Esophagus squamous epithelium (tissue), 4 donors: ENCODE results near the gene COL26A1.

Experiments
- POLR2A ChIP-seq, 4 donors: fragments of 450-650 bp; IDR thresholded peaks; one replicate each; pipeline ENCODE4 v1.6.1; 2017; ENCODE audit warnings: antibody characterized with exemption in 4 of 4, mild to moderate bottlenecking in 4 of 4, moderate library complexity in 3 of 4
- TF ChIP-seq, protein P1 (sequence below), 6 experiments: fragments of 450-650 bp in 4 of 6; fragments of 200-600 bp in 2 of 6; sonication (generic) in 2 of 6; IDR thresholded peaks; one replicate each; pipeline ENCODE4 v1.5.1; 2016 to 2019; ENCODE audit warnings: antibody characterized with exemption in 6 of 6, mild to moderate bottlenecking in 4 of 6, moderate library complexity in 4 of 6

DNA sequence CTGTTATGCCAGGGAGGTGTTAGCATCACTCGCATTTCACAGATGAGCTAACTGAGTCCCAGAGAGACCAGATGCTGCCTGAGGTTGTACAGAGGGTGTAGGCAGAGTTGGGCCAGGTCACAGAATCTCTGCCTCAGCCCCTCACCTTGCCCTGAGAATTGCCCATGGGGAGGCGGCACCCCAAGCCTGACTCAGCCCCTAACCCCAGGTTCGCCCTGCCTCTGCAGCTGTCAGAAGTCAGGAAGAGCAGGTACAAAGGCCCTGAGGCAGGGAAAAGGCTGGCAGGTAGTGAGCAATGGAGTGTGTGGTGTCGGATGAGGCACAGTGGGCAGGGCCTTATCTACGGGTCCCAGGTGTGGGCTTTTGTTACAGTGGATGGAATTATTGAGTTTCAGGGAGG lies 187.1 kb downstream of the COL26A1 start:
- TF ChIP-seq, protein P1, sequence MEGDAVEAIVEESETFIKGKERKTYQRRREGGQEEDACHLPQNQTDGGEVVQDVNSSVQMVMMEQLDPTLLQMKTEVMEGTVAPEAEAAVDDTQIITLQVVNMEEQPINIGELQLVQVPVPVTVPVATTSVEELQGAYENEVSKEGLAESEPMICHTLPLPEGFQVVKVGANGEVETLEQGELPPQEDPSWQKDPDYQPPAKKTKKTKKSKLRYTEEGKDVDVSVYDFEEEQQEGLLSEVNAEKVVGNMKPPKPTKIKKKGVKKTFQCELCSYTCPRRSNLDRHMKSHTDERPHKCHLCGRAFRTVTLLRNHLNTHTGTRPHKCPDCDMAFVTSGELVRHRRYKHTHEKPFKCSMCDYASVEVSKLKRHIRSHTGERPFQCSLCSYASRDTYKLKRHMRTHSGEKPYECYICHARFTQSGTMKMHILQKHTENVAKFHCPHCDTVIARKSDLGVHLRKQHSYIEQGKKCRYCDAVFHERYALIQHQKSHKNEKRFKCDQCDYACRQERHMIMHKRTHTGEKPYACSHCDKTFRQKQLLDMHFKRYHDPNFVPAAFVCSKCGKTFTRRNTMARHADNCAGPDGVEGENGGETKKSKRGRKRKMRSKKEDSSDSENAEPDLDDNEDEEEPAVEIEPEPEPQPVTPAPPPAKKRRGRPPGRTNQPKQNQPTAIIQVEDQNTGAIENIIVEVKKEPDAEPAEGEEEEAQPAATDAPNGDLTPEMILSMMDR (IDR thresholded peaks at IDR 0.05) = no peak
- no peak for TF ChIP-seq POLR2A (IDR thresholded peaks at IDR 0.05)
